Heart left ventricle (tissue), 16 donors: ENCODE data around the gene CCDC183. TPM values are rescaled to one million over a fixed set of nuclear protein-coding genes. Genes with fewer than 3 reads are reported as not detected.

Source experiments
- ATAC-seq, 4 donors: fragments of 200-7000 bp; cut with Tn5 transposase; one replicate each; pipeline ENCODE4 v1.9.1; 2020 to 2022; ENCODE audit warnings: moderate library complexity in 4 of 4, mild to moderate bottlenecking in 3 of 4, moderate number of reproducible peaks in 1 of 4
- DNase-seq, 5 donors: peaks; one replicate each; pipeline ENCODE4 v3.0.0-alpha.2; 2020
- H3K27ac ChIP-seq, 12 donors: fragments of 200-600 bp; sonication (generic) in 4 of 12; one replicate each; pipeline versions ENCODE4 v1.5.0 to v1.8.0; 2016 to 2022; ENCODE audit warnings: mild to moderate bottlenecking in 2 of 12
- H3K27me3 ChIP-seq, 9 donors: fragments of 200-600 bp; sonication (generic) in 2 of 9; one replicate each; pipeline versions ENCODE4 v1.5.1 to v1.8.0; 2016 to 2022; ENCODE audit warnings: mild to moderate bottlenecking in 3 of 9
- H3K36me3 ChIP-seq, 9 donors: fragments of 200-600 bp; sonication (generic) in 2 of 9; one replicate each; pipeline versions ENCODE4 v1.5.0 to v1.8.0; 2018 to 2022; ENCODE audit warnings: mild to moderate bottlenecking in 2 of 9
- H3K4me1 ChIP-seq, 12 donors: fragments of 200-600 bp; sonication (generic) in 4 of 12; one replicate each; pipeline versions ENCODE4 v1.5.0 to v1.8.0; 2016 to 2022; ENCODE audit warnings: mild to moderate bottlenecking in 3 of 12
- H3K4me3 ChIP-seq, 12 donors: fragments of 200-600 bp; sonication (generic) in 4 of 12; one replicate each; pipeline versions ENCODE4 v1.5.0 to v1.8.0; 2017 to 2022; ENCODE audit warnings: mild to moderate bottlenecking in 9 of 12, moderate library complexity in 4 of 12
- H3K9me3 ChIP-seq, 12 donors: fragments of 200-600 bp; sonication (generic) in 4 of 12; one replicate each; pipeline versions ENCODE4 v1.5.0 to v1.8.0; 2016 to 2022; ENCODE audit warnings: mild to moderate bottlenecking in 1 of 12
- POLR2A ChIP-seq, 2 donors: fragments of 450-650 bp; IDR thresholded peaks; one replicate each; pipeline ENCODE4 v1.6.1; 2017; ENCODE audit warnings: antibody characterized with exemption in 2 of 2, mild to moderate bottlenecking in 2 of 2, moderate library complexity in 2 of 2
- WGBS, 4 donors: extraction: QIAGEN DNeasy Blood & Tissue Kit in 2 of 4; methylation state at CpG; one replicate each; pipeline versions ENCODE4 v1.1.5 to v1.1.7; 2013 to 2018; 5-methylcytosine and 5-hydroxymethylcytosine counted together
- intact Hi-C, 10 donors: fragments of 100-400 bp; cut with DNase I; formaldehyde crosslinking; loops; one replicate each; pipeline versions ENCODE4 v1.11.1 to v1.14.2; 2022
- polyA plus RNA-seq, 2 donors: library from polyadenylated mRNA; stranded (reverse); fragments of 200-250 nt; gene quantifications; one replicate each; pipeline ENCODE4 v1.2.3, GENCODE V29; 2013
- total RNA-seq, 9 donors: library from RNA; depleted of rRNA in 2 of 9; stranded (reverse); fragments of >200 nt in 2 of 9; fragmentation: NEBNext Ultra II Directional in 3 of 9; extraction: Animal tissue kit (Norgen Biotek cat#: 25700) in 3 of 9; gene quantifications; one replicate each; pipeline versions ENCODE4 v1.1.0 to v1.2.4, GENCODE V29; 2016 to 2023
- TF ChIP-seq, protein P1 (sequence below), 12 donors: fragments of 200-600 bp; sonication (generic) in 4 of 12; IDR thresholded peaks; one replicate each; pipeline versions ENCODE4 v1.5.0 to v1.8.0; 2018 to 2022; ENCODE audit warnings: antibody characterized with exemption in 12 of 12, mild to moderate bottlenecking in 5 of 12
- donor health status: ischemic (EF 13 %, LVEDD 7.1; RV severe dilation, severe dysfunction).
- donor health status: healthy with polysubstance abuse.
- donor health status: DM: no; HTN: yes; CAD: no.
- donor health status: DM: no; HTN: no; CAD: no.
- donor health status: ischemic (EF 25% LVEDD 6.9; RV normal size, moderate dysfunction).
- donor health status: ischemic (EF 25% LVEDD 5.7; RV mildly dilated, moderate dysfunction).
- donor health status: healthy.
- donor health status: DM: yes; HTN: yes; CAD: no.
- donor health status: ischemic (EF 35%, LVEDD 5.7; RV mildly dilated, moderate dysfunction).
- donor health status: nonischemic (EF 11% LVEDD 7.7; RV severe dilation, severe dysfunction).
- donor health status: DM: yes; HTN: yes; CAD: no.
- donor health status: PGD.
- donor health status: ischemic (EF 29% LVEDD 5.4; RV normal size, mild dysfunction).
- donor health status: nonischemic (EF 23%, LVEDD 6.1; RV moderate dilation, normal function).

CCDC183 gene
- total and polyA plus RNA-seq, 11 donors: 0.32 to 4.7 (median 1.4) TPM

DNA sequence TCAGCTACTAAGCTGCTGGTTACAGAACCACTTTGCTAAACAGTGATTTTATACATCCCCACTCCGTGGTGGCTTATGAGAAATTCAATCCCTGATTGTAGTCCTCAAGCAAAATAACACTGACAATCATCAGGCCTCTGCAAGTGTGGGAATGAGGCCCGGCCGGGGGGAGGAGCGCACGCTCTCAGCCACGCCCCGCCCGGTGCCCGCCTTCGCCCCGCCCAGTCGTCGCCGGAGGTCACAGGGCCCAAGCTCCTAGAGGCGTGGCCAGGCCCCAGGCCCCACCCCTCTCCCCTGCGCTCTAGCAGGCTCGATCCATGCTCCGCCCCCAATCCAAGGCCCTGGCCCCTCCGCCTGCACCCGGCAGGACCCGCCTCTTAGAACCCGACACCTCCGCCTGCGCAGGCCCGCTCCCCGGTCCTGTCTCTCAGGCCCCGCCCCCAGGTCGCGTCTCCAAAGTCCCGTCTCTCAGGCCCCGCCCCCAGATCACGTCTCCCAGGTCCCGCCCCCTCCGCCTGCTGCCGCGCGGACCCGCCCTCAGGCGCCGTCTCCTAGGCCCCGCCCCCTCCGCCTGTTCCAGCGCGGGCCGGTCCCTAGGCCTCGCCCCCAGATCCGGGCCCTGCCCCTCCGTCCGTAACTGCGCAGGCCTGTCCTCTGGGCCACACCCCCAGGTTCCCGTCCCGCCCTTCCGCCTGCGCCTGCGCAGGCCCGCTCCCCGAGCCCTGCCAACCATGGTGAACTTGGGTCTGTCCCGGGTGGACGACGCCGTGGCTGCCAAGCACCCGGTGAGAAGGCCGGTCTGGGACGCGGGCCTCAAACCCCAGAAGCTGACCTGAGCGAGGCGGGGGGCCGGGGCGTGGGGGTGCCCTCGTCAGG is 5.3 kb upstream of the CCDC183 start, which contains the start of gene TMEM141:
TSS of gene TMEM141 (plus strand) at position 705 of the 876 bp plus-strand sequence. CDS start at position 732, 27 bp downstream.
- DNase-seq (peak; percentile 100), ATAC-seq (peak; percentile 95 to 96 (median 96))
- intact Hi-C loops: loop anchor here in 7 of 10 donors (1.0 to 10.0 kb wide), 8 partner anchors 54 to 308 kb away; partner anchors contain the start of genes PHPT1 (in 6 of the 7), FBXW5 (in 5 of the 7), AJM1 (in 2 of the 7) and C8G (in 2 of the 7)
- Histone ChIP-seq H3K4me1 (peaks cover 6 to 56% (median 27%) of the 10 kb centered on the region in 12 donors), H3K36me3 (peaks cover 0 to 14% (median 0%) of the 10 kb centered on the region in 9 donors), H3K4me3 (peak within 1 kb of the TSS; percentile 68 to 94 (median 82)), H3K27me3 (no peaks in the 10 kb centered on the region), H3K27ac (peak within 1 kb of the TSS; percentile 92 to 99 (median 96)), H3K9me3 (no peaks in the 10 kb centered on the region)
- TF ChIP-seq, protein P1, sequence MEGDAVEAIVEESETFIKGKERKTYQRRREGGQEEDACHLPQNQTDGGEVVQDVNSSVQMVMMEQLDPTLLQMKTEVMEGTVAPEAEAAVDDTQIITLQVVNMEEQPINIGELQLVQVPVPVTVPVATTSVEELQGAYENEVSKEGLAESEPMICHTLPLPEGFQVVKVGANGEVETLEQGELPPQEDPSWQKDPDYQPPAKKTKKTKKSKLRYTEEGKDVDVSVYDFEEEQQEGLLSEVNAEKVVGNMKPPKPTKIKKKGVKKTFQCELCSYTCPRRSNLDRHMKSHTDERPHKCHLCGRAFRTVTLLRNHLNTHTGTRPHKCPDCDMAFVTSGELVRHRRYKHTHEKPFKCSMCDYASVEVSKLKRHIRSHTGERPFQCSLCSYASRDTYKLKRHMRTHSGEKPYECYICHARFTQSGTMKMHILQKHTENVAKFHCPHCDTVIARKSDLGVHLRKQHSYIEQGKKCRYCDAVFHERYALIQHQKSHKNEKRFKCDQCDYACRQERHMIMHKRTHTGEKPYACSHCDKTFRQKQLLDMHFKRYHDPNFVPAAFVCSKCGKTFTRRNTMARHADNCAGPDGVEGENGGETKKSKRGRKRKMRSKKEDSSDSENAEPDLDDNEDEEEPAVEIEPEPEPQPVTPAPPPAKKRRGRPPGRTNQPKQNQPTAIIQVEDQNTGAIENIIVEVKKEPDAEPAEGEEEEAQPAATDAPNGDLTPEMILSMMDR (IDR thresholded peaks at IDR 0.05): no peak
- TF ChIP-seq POLR2A (IDR thresholded peaks at IDR 0.05): peak in 1 of 2 donors; percentile 82
- WGBS, 4 donors: 0 to 1% (median 1%) methylated on average over 11 to 70 of the region's 70 CpGs

DNA sequence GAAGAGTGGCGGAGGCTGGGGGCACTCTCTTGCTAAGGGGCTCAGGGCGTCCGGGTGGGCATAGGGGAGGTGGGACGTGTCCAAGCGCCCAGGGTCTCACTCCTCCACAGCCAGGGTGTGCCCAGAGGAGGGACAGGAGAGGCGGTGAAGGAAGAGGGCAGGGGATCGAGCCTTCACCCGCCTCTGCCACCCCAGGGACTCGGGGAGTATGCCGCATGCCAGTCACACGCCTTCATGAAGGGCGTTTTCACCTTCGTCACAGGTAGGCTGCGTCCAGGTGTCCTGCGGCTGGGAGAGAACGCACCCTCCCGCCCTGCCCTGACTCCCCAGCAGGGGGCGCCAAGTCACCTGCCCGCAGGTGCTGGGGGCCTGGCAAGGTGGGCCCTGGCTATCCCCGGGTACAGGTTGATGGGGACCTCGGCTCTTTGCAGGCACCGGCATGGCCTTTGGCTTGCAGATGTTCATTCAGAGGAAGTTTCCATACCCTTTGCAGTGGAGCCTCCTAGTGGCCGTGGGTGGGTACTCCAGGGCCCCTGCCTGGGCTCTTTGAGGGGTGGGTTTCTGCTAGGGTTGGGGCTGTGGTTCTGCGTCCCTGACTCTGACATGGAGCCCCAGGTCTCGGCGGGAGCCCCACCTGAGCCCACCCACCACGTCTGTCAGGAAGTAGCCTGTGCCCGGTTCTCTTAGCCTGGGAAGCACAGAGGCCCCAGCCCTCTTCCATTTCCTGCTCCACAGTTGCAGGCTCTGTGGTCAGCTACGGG is 4.4 kb upstream of the CCDC183 start:
- intact Hi-C loops: loop anchor here in 7 of 10 donors (1.0 to 10.0 kb wide), 8 partner anchors 53 to 309 kb away; partner anchors contain the start of genes PHPT1 (in 6 of the 7), FBXW5 (in 5 of the 7), AJM1 (in 2 of the 7) and C8G (in 2 of the 7)
- peak in 3 of 4 donors; percentile 0 for ATAC-seq
- Histone ChIP-seq H3K27me3 (peaks cover 0 to 3% (median 0%) of the 10 kb centered on the region in 9 donors), H3K4me3 (peak overlapping the region; percentile 68 to 94 (median 82)), H3K27ac (peak overlapping the region; percentile 92 to 99 (median 96)), H3K4me1 (peaks cover 9 to 64% (median 32%) of the 10 kb centered on the region in 12 donors), H3K36me3 (peaks cover 0 to 14% (median 0%) of the 10 kb centered on the region in 9 donors), H3K9me3 (no peaks in the 10 kb centered on the region)
- DNase-seq: peak; percentile 54 to 82 (median 54)
- TF ChIP-seq POLR2A (IDR thresholded peaks at IDR 0.05): no peak
- TF ChIP-seq, protein P1 (IDR thresholded peaks at IDR 0.05): peak; percentile 77 to 92 (median 88)
- 1 to 5% (median 4%) methylated on average over 21 to 29 of the region's 29 CpGs for WGBS, 4 donors

DNA sequence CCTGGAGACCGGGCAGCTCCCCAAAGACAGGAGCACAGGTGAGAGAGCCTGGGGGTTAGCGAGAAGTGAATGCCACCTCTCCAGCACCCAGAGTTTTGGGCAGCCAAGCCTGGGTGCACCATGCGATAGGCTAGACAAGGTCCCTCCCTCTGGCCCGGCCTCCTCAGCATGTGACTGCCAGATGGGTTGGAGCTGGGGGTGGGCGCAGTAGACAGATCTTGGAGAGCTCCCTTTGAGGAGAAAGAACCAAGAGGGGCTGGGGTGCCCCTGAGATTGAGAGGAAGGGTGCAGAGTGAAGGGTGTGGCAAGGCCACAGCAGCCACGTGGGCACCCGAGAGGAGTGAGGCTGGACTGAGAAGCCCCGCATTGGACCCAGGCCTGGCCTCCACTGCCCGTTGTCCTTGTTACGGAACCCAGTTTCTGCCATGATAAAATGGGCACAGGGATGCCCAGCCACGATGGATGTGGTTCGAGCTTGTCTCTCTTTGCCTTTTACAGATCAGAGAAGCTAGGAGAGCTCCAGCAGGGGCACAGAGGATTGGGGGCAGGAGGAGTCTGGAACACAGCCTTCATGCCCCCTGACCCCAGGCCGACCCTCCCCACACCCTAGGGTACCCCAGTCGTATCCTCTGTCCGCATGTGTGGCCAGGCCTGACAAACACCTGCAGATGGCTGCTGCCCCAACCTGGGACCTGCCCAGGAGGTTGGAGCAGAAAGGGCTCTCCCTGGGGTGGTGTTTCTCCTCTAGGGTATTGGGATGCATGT is 3.6 kb upstream of the CCDC183 start:
- Histone ChIP-seq H3K27me3 (peaks cover 0 to 6% (median 0%) of the 10 kb centered on the region in 9 donors), H3K9me3 (no peaks in the 10 kb centered on the region), H3K4me3 (peak overlapping the region in 8 of 12 donors; percentile 68 to 94 (median 81)), H3K36me3 (peaks cover 0 to 14% (median 0%) of the 10 kb centered on the region in 9 donors), H3K4me1 (peaks cover 10 to 71% (median 34%) of the 10 kb centered on the region in 12 donors), H3K27ac (peak overlapping the region in 8 of 12 donors; percentile 92 to 99 (median 96))
- TF ChIP-seq POLR2A (IDR thresholded peaks at IDR 0.05): no peak
- TF ChIP-seq, protein P1 (IDR thresholded peaks at IDR 0.05): no peak
- intact Hi-C loops: loop anchor here in 7 of 10 donors (5.0 to 10.0 kb wide), 5 partner anchors 52 to 190 kb away; partner anchors contain the start of genes PHPT1 (in 6 of the 7), FBXW5 (in 3 of the 7), AJM1 (in 2 of the 7) and C8G (in 1 of the 7)
- ATAC-seq: no peak
- DNase-seq: peak in 2 of 5 donors; percentile 34 to 59
- WGBS, 4 donors: 73 to 79% (median 76%) methylated on average over 14 to 15 of the region's 15 CpGs
